NB4 (cell line): ENCODE data around the gene SAMD9L.

Source experiments
- DNase-seq: peaks from one replicate; pipeline ENCODE4 v3.0.0; 2010; ENCODE audit warnings: low read depth
- H3K4me3 ChIP-seq: one replicate; pipeline ENCODE4 v1.5.1; 2011; ENCODE audit warnings: mild to moderate bottlenecking, low read depth, low read length, moderate library complexity
- MYC ChIP-seq: IDR thresholded peaks from 2 replicates; pipeline ENCODE4 v1.6.1; 2011; ENCODE audit warnings: low read depth, low read length
- POLR2A ChIP-seq: IDR thresholded peaks from 2 replicates; pipeline ENCODE4 v1.6.1; 2011; ENCODE audit warnings: mild to moderate bottlenecking; ENCODE audit not compliant: insufficient read length; ENCODE audit errors: extremely low read depth
- TF ChIP-seq, protein P1 (sequence below): IDR thresholded peaks from 2 replicates; pipeline ENCODE4 v1.6.1; 2011; ENCODE audit warnings: low read depth, low read length
- TF ChIP-seq, protein P2 (sequence below): IDR thresholded peaks from one replicate; pipeline ENCODE4 v1.5.1; 2012; ENCODE audit warnings: low read depth, low read length

SAMD9L gene

DNA sequence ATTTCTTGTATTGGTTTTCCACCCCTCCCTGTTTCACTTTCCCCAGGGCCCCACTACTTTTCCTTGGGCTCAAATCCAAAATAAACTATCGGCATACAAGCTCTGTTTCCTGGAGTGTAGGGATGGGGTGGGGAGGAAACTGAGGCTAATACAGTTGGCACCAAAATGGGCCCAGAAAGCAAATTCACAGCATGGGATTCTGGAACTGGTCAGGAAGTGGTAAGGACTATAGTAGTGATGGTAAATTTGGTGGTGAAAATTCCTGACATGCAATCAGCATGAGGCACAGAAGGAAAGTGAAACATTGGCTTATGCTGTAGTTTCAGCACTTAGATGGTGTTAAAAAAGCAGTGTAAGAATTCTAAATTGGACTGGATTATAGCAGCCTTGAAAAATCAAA lies 8.7 kb upstream of the SAMD9L start:
- no peak for DNase-seq
- TF ChIP-seq POLR2A, result no peak
- TF ChIP-seq, protein P1, sequence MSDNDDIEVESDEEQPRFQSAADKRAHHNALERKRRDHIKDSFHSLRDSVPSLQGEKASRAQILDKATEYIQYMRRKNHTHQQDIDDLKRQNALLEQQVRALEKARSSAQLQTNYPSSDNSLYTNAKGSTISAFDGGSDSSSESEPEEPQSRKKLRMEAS, result no peak
- no peak for TF ChIP-seq MYC

DNA sequence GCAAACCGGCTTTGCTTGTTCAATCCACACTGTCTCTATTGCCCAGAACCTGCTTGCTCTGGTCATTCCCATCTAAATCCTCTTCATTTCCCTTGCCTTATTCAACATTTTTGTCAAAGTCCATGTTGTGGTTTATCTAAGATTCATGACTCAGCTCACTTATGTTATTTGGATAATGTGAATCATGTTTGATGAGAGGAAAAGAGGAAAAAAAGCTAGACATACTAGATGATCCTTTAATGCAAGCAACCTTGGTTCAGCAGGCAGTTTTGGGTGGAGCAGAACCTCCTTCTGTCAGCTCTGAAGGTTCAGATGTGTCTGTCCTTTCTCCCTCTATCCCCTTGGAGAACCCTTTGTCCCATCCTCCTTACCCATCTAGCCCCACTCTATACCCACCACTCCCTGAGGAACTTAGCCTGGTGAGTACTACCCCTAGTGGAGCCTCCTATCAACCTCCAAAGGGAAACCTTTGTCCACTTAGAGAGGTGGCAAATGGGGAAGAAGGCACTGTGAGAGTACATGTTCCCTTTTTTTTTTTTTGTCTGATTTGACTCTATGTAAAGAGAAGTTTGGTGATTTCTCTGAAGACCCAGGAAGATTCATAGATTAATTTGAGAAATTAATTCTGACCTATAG lies 2.1 kb upstream of the SAMD9L start:
- peak; percentile 28 for DNase-seq
- no peak overlapping the region for H3K4me3 ChIP-seq
- no peak for TF ChIP-seq POLR2A
- no peak for TF ChIP-seq MYC
- TF ChIP-seq, protein P1, result no peak
- TF ChIP-seq, protein P2, sequence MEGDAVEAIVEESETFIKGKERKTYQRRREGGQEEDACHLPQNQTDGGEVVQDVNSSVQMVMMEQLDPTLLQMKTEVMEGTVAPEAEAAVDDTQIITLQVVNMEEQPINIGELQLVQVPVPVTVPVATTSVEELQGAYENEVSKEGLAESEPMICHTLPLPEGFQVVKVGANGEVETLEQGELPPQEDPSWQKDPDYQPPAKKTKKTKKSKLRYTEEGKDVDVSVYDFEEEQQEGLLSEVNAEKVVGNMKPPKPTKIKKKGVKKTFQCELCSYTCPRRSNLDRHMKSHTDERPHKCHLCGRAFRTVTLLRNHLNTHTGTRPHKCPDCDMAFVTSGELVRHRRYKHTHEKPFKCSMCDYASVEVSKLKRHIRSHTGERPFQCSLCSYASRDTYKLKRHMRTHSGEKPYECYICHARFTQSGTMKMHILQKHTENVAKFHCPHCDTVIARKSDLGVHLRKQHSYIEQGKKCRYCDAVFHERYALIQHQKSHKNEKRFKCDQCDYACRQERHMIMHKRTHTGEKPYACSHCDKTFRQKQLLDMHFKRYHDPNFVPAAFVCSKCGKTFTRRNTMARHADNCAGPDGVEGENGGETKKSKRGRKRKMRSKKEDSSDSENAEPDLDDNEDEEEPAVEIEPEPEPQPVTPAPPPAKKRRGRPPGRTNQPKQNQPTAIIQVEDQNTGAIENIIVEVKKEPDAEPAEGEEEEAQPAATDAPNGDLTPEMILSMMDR, result no peak

More for the DNA sequence above, 8.7 kb upstream of the SAMD9L start:
- no peak overlapping the region for H3K4me3 ChIP-seq

DNA sequence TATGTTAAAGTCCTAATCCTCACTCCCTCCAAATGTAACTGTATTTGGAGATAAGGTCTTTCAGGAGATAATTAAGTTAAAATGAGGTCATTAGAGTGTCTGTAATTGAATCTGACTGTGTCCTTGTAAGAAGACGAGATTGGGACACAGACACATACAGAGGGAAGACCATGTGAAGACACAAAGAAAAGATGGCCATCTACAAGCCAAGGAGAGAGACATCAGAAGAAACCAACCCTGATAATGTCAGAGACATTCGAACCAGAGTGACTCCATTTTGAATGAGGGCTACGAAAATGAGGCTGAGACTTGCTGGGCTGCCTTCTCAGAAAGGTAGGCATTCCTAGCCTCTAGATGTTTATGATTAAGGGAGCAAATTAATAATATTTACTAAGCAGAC lies 542 bp upstream of the SAMD9L start:
- TF ChIP-seq MYC (no peak), POLR2A (no peak)
- TF ChIP-seq, protein P1, result no peak
- TF ChIP-seq, protein P2, result no peak
- DNase-seq, result no peak
- H3K4me3 ChIP-seq, result peak overlapping the region; percentile 57

DNA sequence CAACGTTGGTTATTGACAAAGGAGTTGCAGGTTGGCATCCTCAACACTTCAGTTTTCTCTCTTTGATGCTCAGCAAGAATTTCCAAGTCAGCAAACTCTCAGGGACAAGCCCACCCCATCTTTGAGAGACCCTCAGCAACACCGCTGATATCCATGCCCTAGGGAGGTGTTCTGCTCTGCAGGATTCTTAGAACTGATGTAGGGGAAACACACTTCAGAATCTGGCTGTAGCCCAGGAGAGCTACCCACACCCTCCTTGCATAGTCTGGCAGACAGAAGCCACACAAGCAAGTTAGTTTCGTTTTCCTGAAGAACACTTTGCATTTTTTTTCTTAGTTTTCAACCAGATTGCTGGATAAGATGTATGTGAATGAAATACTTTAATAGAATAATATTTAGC lies 822 bp downstream of the SAMD9L start:
- TF ChIP-seq, protein P1, result no peak
- TF ChIP-seq, protein P2, result no peak
- TF ChIP-seq POLR2A, result no peak
- TF ChIP-seq MYC, result no peak
- peak overlapping the region; percentile 57 for H3K4me3 ChIP-seq
- peak; percentile 67 for DNase-seq

DNA sequence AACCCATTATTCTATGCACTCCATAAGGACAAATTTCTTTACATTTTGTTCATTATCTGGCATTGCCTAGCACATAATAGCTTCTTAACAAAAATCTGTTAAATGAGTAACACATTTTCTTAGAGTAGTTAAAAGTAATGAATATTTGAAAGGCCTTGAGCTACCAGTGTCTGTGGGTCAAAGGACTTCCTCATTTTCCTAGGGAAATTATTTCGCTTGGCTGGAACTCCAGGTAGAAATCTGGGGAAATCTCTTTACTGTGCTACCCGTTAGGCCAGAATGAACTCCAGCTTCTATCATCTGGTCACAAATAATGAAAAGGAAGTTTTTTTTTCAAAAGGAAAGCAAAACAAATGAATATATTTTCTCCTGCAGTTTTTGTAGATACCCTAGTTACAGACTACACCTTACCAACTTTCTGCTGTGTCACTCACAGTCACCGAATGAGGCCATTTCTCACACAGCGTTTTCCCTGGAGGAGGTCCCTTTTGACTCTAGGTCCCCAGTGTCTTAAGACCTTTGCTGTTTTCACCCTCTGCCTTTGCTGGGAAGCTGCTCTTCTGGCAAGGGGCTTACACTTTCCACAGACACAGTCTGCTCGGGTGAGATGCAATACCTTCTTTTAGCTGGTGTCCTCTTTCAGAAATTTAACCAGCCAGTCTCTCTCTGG lies 1.6 kb downstream of the SAMD9L start:
- peak overlapping the region; percentile 57 for H3K4me3 ChIP-seq
- TF ChIP-seq MYC, result no peak
- TF ChIP-seq, protein P2, result no peak
- TF ChIP-seq, protein P1, result no peak
- TF ChIP-seq POLR2A, result no peak
- DNase-seq, result peak; percentile 65

DNA sequence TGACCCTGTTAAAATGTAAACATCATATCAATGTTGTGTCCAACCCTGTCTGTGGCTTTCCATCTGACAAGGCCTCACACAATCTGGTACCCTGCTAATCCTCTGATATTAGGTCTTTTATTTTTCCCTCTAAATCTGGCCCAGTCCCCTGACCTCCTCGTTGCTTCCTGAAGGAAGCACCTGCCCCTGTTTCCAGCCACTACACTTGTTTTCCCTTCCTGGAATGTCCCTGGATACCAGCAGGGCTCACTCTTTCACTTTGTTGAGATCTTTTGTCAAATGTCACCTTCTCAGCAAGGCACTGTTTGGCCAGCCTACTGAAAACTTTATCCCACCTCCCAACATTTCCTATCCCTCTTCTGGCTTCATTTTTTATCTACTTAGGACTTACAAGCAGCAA lies 2.1 kb downstream of the SAMD9L start:
- no peak overlapping the region for H3K4me3 ChIP-seq
- TF ChIP-seq MYC (no peak), POLR2A (no peak)
- TF ChIP-seq, protein P2, result no peak
- TF ChIP-seq, protein P1, result no peak
- DNase-seq, result no peak
